WTC11 (cell line): ENCODE data around the gene CLEC4C. TPM values are rescaled to one million over a fixed set of nuclear protein-coding genes. Genes with fewer than 3 reads are reported as not detected.

ENCODE experiments used
- ATAC-seq: fragments of 200-7000 bp; cut with Tn5 transposase; 2 replicates; pipeline ENCODE4 v1.10.0; 2021; ENCODE audit warnings: mild to moderate bottlenecking, moderate library complexity
- CTCF ChIA-PET: fragments of 300-600 bp; sonication (Branson Sonifier 250); formaldehyde crosslinking; loops from one replicate; lab custom pipeline; 2021; ENCODE audit warnings: antibody characterized with exemption; lab: Charles Lee
- POLR2A ChIA-PET: fragments of 350-600 bp; sonication (Branson Sonifier 250); formaldehyde crosslinking; loops from one replicate; lab custom pipeline; 2021; ENCODE audit warnings: antibody characterized with exemption; lab: Charles Lee
- DNase-seq: peaks from one replicate; pipeline ENCODE4 v3.0.0; 2021; ENCODE audit warnings: low spot score
- H3K27ac Mint-ChIP-seq: 2 replicates; pipeline ENCODE4 v1.8.0; 2021; ENCODE audit warnings: mixed read lengths
- H3K27me3 Mint-ChIP-seq: 2 replicates; pipeline ENCODE4 v1.8.0; 2021; ENCODE audit warnings: low read depth, mild to moderate bottlenecking, moderate library complexity, mixed read lengths
- H3K36me3 Mint-ChIP-seq: 2 replicates; pipeline ENCODE4 v1.8.0; 2021; ENCODE audit warnings: mixed read lengths
- H3K4me1 Mint-ChIP-seq: 2 replicates; pipeline ENCODE4 v1.8.0; 2022; ENCODE audit warnings: mixed read lengths
- H3K4me3 Mint-ChIP-seq: 2 replicates; pipeline ENCODE4 v1.8.0; 2021; ENCODE audit warnings: mild to moderate bottlenecking, moderate library complexity, mixed read lengths
- H3K9me3 Mint-ChIP-seq: 2 replicates; pipeline ENCODE4 v1.8.0; 2021; ENCODE audit warnings: mixed read lengths
- AFF4 ChIP-seq: sonication (generic); formaldehyde crosslinking; IDR thresholded peaks from 2 replicates; pipeline ENCODE4 v1.8.1; 2023; ENCODE audit warnings: mild to moderate bottlenecking, missing genetic modification reagents, borderline replicate concordance
- AR ChIP-seq: fragments of 250-450 bp; sonication (Bioruptor Pico); IDR thresholded peaks from 2 replicates; pipeline ENCODE4 v1.9.0; 2021; ENCODE audit warnings: mild to moderate bottlenecking
- ATF1 ChIP-seq: sonication (generic); formaldehyde crosslinking; IDR thresholded peaks from 2 replicates; pipeline ENCODE4 v1.8.1; 2023; ENCODE audit warnings: mild to moderate bottlenecking, moderate library complexity, missing genetic modification reagents
- CBFB ChIP-seq: sonication (generic); formaldehyde crosslinking; IDR thresholded peaks from 2 replicates; pipeline ENCODE4 v1.8.1; 2022; ENCODE audit warnings: mild to moderate bottlenecking, low read depth, missing genetic modification reagents
- CREM ChIP-seq: sonication (generic); formaldehyde crosslinking; IDR thresholded peaks from 2 replicates; pipeline ENCODE4 v1.8.1; 2022; ENCODE audit warnings: mild to moderate bottlenecking, missing genetic modification reagents, moderate library complexity
- E2F1 ChIP-seq: sonication (generic); formaldehyde crosslinking; IDR thresholded peaks from 2 replicates; pipeline ENCODE4 v1.8.0; 2022; ENCODE audit warnings: mild to moderate bottlenecking, missing genetic modification reagents
- E2F4 ChIP-seq: sonication (generic); formaldehyde crosslinking; IDR thresholded peaks from 2 replicates; pipeline ENCODE4 v1.8.1; 2022; ENCODE audit warnings: low read depth, mild to moderate bottlenecking, moderate library complexity, missing genetic modification reagents, borderline replicate concordance
- E2F5 ChIP-seq: sonication (generic); formaldehyde crosslinking; IDR thresholded peaks from 2 replicates; pipeline ENCODE4 v1.8.1; 2022; ENCODE audit warnings: mild to moderate bottlenecking, moderate library complexity, missing genetic modification reagents
- EMX1 ChIP-seq: fragments of 250-450 bp; sonication (Bioruptor Pico); IDR thresholded peaks from 2 replicates; pipeline ENCODE4 v1.8.0; 2021; ENCODE audit warnings: mild to moderate bottlenecking
- ESRRA ChIP-seq: sonication (generic); formaldehyde crosslinking; IDR thresholded peaks from 2 replicates; pipeline ENCODE4 v1.8.1; 2022; ENCODE audit warnings: mild to moderate bottlenecking, missing genetic modification reagents, borderline replicate concordance
- FOXK1 ChIP-seq: sonication (generic); formaldehyde crosslinking; IDR thresholded peaks from 2 replicates; pipeline ENCODE4 v1.8.0; 2022; ENCODE audit warnings: mild to moderate bottlenecking, moderate library complexity, missing genetic modification reagents
- IRF1 ChIP-seq: sonication (generic); formaldehyde crosslinking; IDR thresholded peaks from 2 replicates; pipeline ENCODE4 v1.8.0; 2023; ENCODE audit warnings: missing genetic modification reagents
- NFE2L1 ChIP-seq: sonication (generic); formaldehyde crosslinking; IDR thresholded peaks from 2 replicates; pipeline ENCODE4 v1.8.1; 2023; ENCODE audit warnings: missing genetic modification reagents
- OVOL2 ChIP-seq: fragments of 250-450 bp; sonication (Bioruptor Pico); IDR thresholded peaks from 2 replicates; pipeline ENCODE4 v1.9.0; 2021; ENCODE audit warnings: mild to moderate bottlenecking, borderline replicate concordance
- RORB ChIP-seq: fragments of 250-450 bp; sonication (Bioruptor Pico); IDR thresholded peaks from 2 replicates; pipeline ENCODE4 v1.9.0; 2021; ENCODE audit warnings: mild to moderate bottlenecking
- SMAD3 ChIP-seq: sonication (generic); formaldehyde crosslinking; IDR thresholded peaks from 2 replicates; pipeline ENCODE4 v1.8.0; 2022; ENCODE audit warnings: missing genetic modification reagents, mild to moderate bottlenecking, borderline replicate concordance
- ZBTB21 ChIP-seq: sonication (generic); formaldehyde crosslinking; IDR thresholded peaks from 2 replicates; pipeline ENCODE4 v1.8.1; 2023; ENCODE audit warnings: mild to moderate bottlenecking, missing genetic modification reagents, borderline replicate concordance
- ZNF121 ChIP-seq: sonication (generic); formaldehyde crosslinking; IDR thresholded peaks from 2 replicates; pipeline ENCODE4 v1.8.0; 2023; ENCODE audit warnings: missing genetic modification reagents
- ZNF425 ChIP-seq: fragments of 250-450 bp; sonication (Bioruptor Pico); conservative IDR thresholded peaks from 2 replicates; pipeline ENCODE4 v1.9.0; 2021; ENCODE audit warnings: mild to moderate bottlenecking
- total RNA-seq: library from RNA; stranded (reverse); gene quantifications from 3 replicates; pipeline ENCODE4 v1.2.3, GENCODE V29; 2021

The CLEC4C gene
- total RNA-seq, 1 experiment from 2014 or later = 0.50 TPM

- TF ChIP-seq AFF4 (CRISPR knock-in tag) (no peak), RORB (CRISPR knock-in tag) (no peak), ZBTB21 (no peak), ZNF425 (CRISPR knock-in tag) (no peak), OVOL2 (no peak), SMAD3 (CRISPR knock-in tag) (no peak), IRF1 (CRISPR knock-in tag) (no peak), CBFB (CRISPR knock-in tag) (no peak), ATF1 (CRISPR knock-in tag) (no peak), E2F5 (CRISPR knock-in tag) (no peak), NFE2L1 (CRISPR knock-in tag) (no peak), AR (CRISPR knock-in tag) (no peak), E2F1 (CRISPR knock-in tag) (no peak)
Observed at GRCh38 chr12:7723926-7724325, 23.2 kb downstream of the CLEC4C start (continued).

GRCh38 chr12:7719946-7720730 is 27.0 kb downstream of the CLEC4C start:
- ChIA-PET POLR2A (no interaction called here), CTCF (interaction anchor here (0.7 to 1.3 kb wide), 2 partner anchors 10 to 86 kb away, joined by 4 read pairs; no protein-coding TSS in a partner anchor)
- H3K27ac Mint-ChIP-seq = no peak overlapping the region; the same call in 1 of the 2 replicates
- DNase-seq (no peak), ATAC-seq (no peak)
- peaks cover 30% of the 10 kb centered on the region for H3K4me1 Mint-ChIP-seq
- H3K36me3 Mint-ChIP-seq = no peaks in the 10 kb centered on the region
- H3K9me3 Mint-ChIP-seq = 0 out of 2 replicates have a peak, but pooled peaks cover 2% of the 10 kb centered on the region
- H3K4me3 Mint-ChIP-seq = no peak overlapping the region
- H3K27me3 Mint-ChIP-seq = no peaks in the 10 kb centered on the region
- TF ChIP-seq EMX1 (CRISPR knock-in tag) (no peak), CREM (CRISPR knock-in tag) (no peak), ESRRA (CRISPR knock-in tag) (no peak), FOXK1 (CRISPR knock-in tag) (no peak), ZNF121 (CRISPR knock-in tag) (peak; percentile 80; the same call in 1 of the 2 replicates), E2F4 (CRISPR knock-in tag) (no peak)
